CD14-positive monocyte (primary cell): ENCODE results near the gene PKMYT1. TPM values are rescaled to one million over a fixed set of nuclear protein-coding genes. Genes with fewer than 3 reads are reported as not detected.

Source experiments
- DNase-seq, 3 donors: peaks; one replicate each; pipeline ENCODE4 v3.0.0-alpha.2; 2011 to 2022
- H2AFZ ChIP-seq: 2 replicates; pipeline ENCODE4 v1.6.0; 2012; ENCODE audit warnings: mild to moderate bottlenecking, low read depth, low read length, inconsistent platforms; ENCODE audit not compliant: insufficient read depth, poor library complexity, severe bottlenecking
- H3K27ac ChIP-seq, 2 donors: 1 replicate in 1 of 2; 2 replicates in 1 of 2; pipeline ENCODE4 v1.5.1; 2012 to 2013; ENCODE audit warnings: low read length in 2 of 2, control low read depth in 1 of 2, inconsistent platforms in 1 of 2, low read depth in 1 of 2, mild to moderate bottlenecking in 1 of 2
- H3K27me3 ChIP-seq, 2 donors: one replicate each; pipeline versions ENCODE4 v1.6.0 to v1.6.1; 2011 to 2013; ENCODE audit warnings: low read length in 2 of 2; ENCODE audit not compliant: control insufficient read depth in 2 of 2, insufficient read depth in 2 of 2
- H3K36me3 ChIP-seq, 2 donors: replicated peaks in 1 of 2; 1 replicate in 1 of 2; 2 replicates in 1 of 2; pipeline versions ENCODE4 v1.5.1 to v1.6.1; 2012 to 2013; ENCODE audit warnings: low read length in 2 of 2, control low read depth in 1 of 2, inconsistent platforms in 1 of 2, mild to moderate bottlenecking in 1 of 2; ENCODE audit not compliant: insufficient read depth in 2 of 2, control insufficient read depth in 1 of 2
- H3K4me1 ChIP-seq, 2 donors: 1 replicate in 1 of 2; 2 replicates in 1 of 2; pipeline versions ENCODE4 v1.5.1 to v1.6.1; 2012 to 2013; ENCODE audit warnings: low read length in 2 of 2, control low read depth in 1 of 2, inconsistent platforms in 1 of 2, mild to moderate bottlenecking in 1 of 2, moderate library complexity in 1 of 2; ENCODE audit not compliant: insufficient read depth in 2 of 2, control insufficient read depth in 1 of 2
- H3K4me2 ChIP-seq: replicated peaks from 2 replicates; pipeline ENCODE3; 2012; ENCODE audit warnings: low read length, moderate library complexity, mild to moderate bottlenecking; ENCODE audit not compliant: poor library complexity, severe bottlenecking; ENCODE audit errors: extremely low read depth
- H3K4me3 ChIP-seq, 3 experiments: fragments of 200-600 bp in 1 of 3; sonication (generic) in 1 of 3; replicated peaks in 1 of 3; 1 replicate in 2 of 3; 2 replicates in 1 of 3; pipeline ENCODE4 v1.5.1; 2011 to 2013; ENCODE audit warnings: low read length in 3 of 3, mild to moderate bottlenecking in 3 of 3, control low read depth in 2 of 3, low read depth in 2 of 3, inconsistent platforms in 1 of 3, moderate library complexity in 1 of 3
- H3K79me2 ChIP-seq: 2 replicates; pipeline ENCODE4 v1.6.0; 2012; ENCODE audit warnings: mild to moderate bottlenecking, control low read depth, inconsistent platforms, low read length, moderate library complexity; ENCODE audit not compliant: insufficient read depth
- H3K9ac ChIP-seq: 2 replicates; pipeline ENCODE4 v1.6.0; 2017; ENCODE audit warnings: low read length, mild to moderate bottlenecking; ENCODE audit not compliant: insufficient read depth, poor library complexity, severe bottlenecking
- H3K9me3 ChIP-seq, 2 donors: replicated peaks in 1 of 2; 1 replicate in 1 of 2; 2 replicates in 1 of 2; pipeline versions ENCODE4 v1.5.1 to v1.6.1; 2012 to 2013; ENCODE audit warnings: low read length in 2 of 2, control low read depth in 1 of 2; ENCODE audit not compliant: control insufficient read depth in 1 of 2, insufficient read depth in 1 of 2
- H4K20me1 ChIP-seq: 2 replicates; pipeline ENCODE4 v1.6.0; 2012; ENCODE audit warnings: mild to moderate bottlenecking, low read length, control low read depth, moderate library complexity; ENCODE audit not compliant: insufficient read depth
- H3K27ac Mint-ChIP-seq, 7 donors: one replicate each; pipeline ENCODE4 v1.8.0; 2020; ENCODE audit warnings: mild to moderate bottlenecking in 7 of 7, mixed read lengths in 7 of 7, moderate library complexity in 6 of 7, inconsistent platforms in 2 of 7
- H3K27me3 Mint-ChIP-seq, 3 donors: one replicate each; pipeline ENCODE4 v1.8.0; 2021 to 2022; ENCODE audit warnings: low read depth in 3 of 3, mild to moderate bottlenecking in 3 of 3, mixed read lengths in 3 of 3, moderate library complexity in 3 of 3, inconsistent platforms in 1 of 3
- H3K36me3 Mint-ChIP-seq, 2 donors: one replicate each; pipeline ENCODE4 v1.8.0; 2020; ENCODE audit warnings: mixed read lengths in 2 of 2, inconsistent platforms in 1 of 2, mild to moderate bottlenecking in 1 of 2
- H3K4me1 Mint-ChIP-seq: one replicate; pipeline ENCODE4 v1.8.0; 2020; ENCODE audit warnings: mild to moderate bottlenecking, mixed read lengths
- H3K4me3 Mint-ChIP-seq, 2 donors: one replicate each; pipeline ENCODE4 v1.8.0; 2020; ENCODE audit warnings: mild to moderate bottlenecking in 2 of 2, mixed read lengths in 2 of 2, moderate library complexity in 1 of 2
- H3K9me3 Mint-ChIP-seq, 7 donors: one replicate each; pipeline ENCODE4 v1.8.0; 2020 to 2022; ENCODE audit warnings: mixed read lengths in 7 of 7, mild to moderate bottlenecking in 6 of 7, moderate library complexity in 6 of 7, inconsistent platforms in 2 of 7
- WGBS: methylation state at CpG from one replicate; pipeline ENCODE4 v1.1.5; 2013; ENCODE audit warnings: missing lambda C conversion rate; ENCODE audit not compliant: insufficient coverage; 5-methylcytosine and 5-hydroxymethylcytosine counted together
- intact Hi-C, 2 donors: fragments of 100-400 bp; cut with micrococcal nuclease; formaldehyde crosslinking; loops; one replicate each; pipeline versions ENCODE4 v1.15.0 to v1.15.1; 2023
- polyA plus RNA-seq, 3 donors: library from polyadenylated mRNA; depleted of rRNA in 1 of 3; unstranded in 2 of 3; stranded (reverse) in 1 of 3; fragments of 300-500 nt in 2 of 3; fragments of >200 nt in 1 of 3; fragmentation: Illumina TruSeq in 2 of 3; gene quantifications; 1 replicate in 2 of 3; 2 replicates in 1 of 3; pipeline ENCODE4 v1.2.3, GENCODE V29; 2012 to 2021
- small RNA-seq: library from RNA; depleted of rRNA; stranded (forward); fragments of <200 nt; gene quantifications from one replicate; pipeline ENCODE3, GENCODE V24; 2012; ENCODE audit warnings: low read depth; ENCODE audit not compliant: insufficient read length
- TF ChIP-seq, protein P1 (sequence below): fragments of 200-600 bp; IDR thresholded peaks from one replicate; pipeline ENCODE4 v1.8.0; 2022; ENCODE audit warnings: antibody characterized with exemption, mild to moderate bottlenecking

PKMYT1 gene
- polyA plus RNA-seq, 3 donors: 0.39 to 3.2 (median 3.0) TPM

DNA sequence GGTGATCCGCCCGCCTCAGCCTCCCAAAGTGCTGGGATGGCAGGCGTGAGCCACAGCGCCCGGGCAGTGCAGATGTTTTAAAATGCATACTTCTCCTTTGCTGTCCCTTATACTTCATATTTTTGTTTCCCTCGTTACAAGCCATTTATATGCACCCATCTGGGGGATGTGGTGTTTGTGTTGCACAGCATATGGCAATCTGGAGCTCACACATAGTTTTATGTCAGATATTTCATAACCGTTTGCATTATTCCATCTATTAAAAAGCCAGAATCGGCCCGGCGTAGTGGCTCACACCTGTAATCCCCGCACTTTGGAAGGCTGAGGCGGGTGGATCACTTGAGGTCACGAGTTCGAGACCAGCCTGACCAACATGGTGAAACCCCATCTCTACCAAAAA, 56.8 kb downstream of the PKMYT1 start:
- no peaks in the 10 kb centered on the region for H3K27me3 ChIP-seq
- H2AFZ ChIP-seq: no peak overlapping the region
- WGBS: 95% methylated on average over 5 of the region's 14 CpGs
- H3K4me3 ChIP-seq: no peak overlapping the region
- H3K4me2 ChIP-seq: no peak overlapping the region
- Mint-ChIP-seq H3K36me3 (peaks cover 15 to 38% of the 10 kb centered on the region in 2 donors), H3K27me3 (no peaks in the 10 kb centered on the region), H3K27ac (no peak overlapping the region), H3K4me1 (peaks cover 12% of the 10 kb centered on the region), H3K9me3 (peaks cover 0 to 1% (median 0%) of the 10 kb centered on the region in 7 donors), H3K4me3 (no peak overlapping the region)
- TF ChIP-seq, protein P1, sequence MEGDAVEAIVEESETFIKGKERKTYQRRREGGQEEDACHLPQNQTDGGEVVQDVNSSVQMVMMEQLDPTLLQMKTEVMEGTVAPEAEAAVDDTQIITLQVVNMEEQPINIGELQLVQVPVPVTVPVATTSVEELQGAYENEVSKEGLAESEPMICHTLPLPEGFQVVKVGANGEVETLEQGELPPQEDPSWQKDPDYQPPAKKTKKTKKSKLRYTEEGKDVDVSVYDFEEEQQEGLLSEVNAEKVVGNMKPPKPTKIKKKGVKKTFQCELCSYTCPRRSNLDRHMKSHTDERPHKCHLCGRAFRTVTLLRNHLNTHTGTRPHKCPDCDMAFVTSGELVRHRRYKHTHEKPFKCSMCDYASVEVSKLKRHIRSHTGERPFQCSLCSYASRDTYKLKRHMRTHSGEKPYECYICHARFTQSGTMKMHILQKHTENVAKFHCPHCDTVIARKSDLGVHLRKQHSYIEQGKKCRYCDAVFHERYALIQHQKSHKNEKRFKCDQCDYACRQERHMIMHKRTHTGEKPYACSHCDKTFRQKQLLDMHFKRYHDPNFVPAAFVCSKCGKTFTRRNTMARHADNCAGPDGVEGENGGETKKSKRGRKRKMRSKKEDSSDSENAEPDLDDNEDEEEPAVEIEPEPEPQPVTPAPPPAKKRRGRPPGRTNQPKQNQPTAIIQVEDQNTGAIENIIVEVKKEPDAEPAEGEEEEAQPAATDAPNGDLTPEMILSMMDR: no peak
- H4K20me1 ChIP-seq: peaks cover 6% of the 10 kb centered on the region
- peaks cover 6 to 8% of the 10 kb centered on the region in 2 donors for H3K4me1 ChIP-seq
- H3K9ac ChIP-seq: no peak overlapping the region
- no peaks in the 10 kb centered on the region for H3K79me2 ChIP-seq
- intact Hi-C loops: loop anchor here in 1 of 2 donors (5.0 kb wide), 1 partner anchor 86 kb away; no protein-coding TSS in a partner anchor
- no peak overlapping the region for H3K27ac ChIP-seq
- peaks cover 7 to 11% of the 10 kb centered on the region in 2 donors for H3K36me3 ChIP-seq
- H3K9me3 ChIP-seq: no peaks in the 10 kb centered on the region
- DNase-seq: no peak

Small RNAs within 50 kb of the gene (small RNA-seq; reads per million reads assigned to genes)
- gene LINC00514: not detected

Other genes with a start within 250 kb of the PKMYT1 start
- gene SRRM2, start 227.8 kb downstream of the PKMYT1 start, polyA plus RNA-seq: 1,000 to 10,000 TPM in 1 of 3 donors, 10 to 100 TPM in 2; 19.0 to 1,186 (median 31.8) TPM
- gene ELOB, start 203.2 kb downstream of the PKMYT1 start, polyA plus RNA-seq: 100 to 1,000 TPM; 150 to 405 (median 363) TPM
- gene PRSS33, start 192.9 kb downstream of the PKMYT1 start, polyA plus RNA-seq: under 1 TPM in 1 of 3 donors, not detected in 2; 0.05 TPM
- not detected for gene PRSS41, start 182.0 kb downstream of the PKMYT1 start, polyA plus RNA-seq
- gene PRSS21, start 163.2 kb downstream of the PKMYT1 start, polyA plus RNA-seq: 1 to 10 TPM; 2.1 to 9.0 (median 3.1) TPM
- 10 to 100 TPM in 2 of 3 donors, 1 to 10 TPM in 1; 6.8 to 12.9 (median 11.0) TPM for gene ZG16B, start 150.1 kb downstream of the PKMYT1 start, polyA plus RNA-seq
- not detected for gene PRSS22, start 122.3 kb downstream of the PKMYT1 start, polyA plus RNA-seq
- gene FLYWCH2, start 97.2 kb downstream of the PKMYT1 start, polyA plus RNA-seq: 10 to 100 TPM; 10.9 to 14.8 (median 12.7) TPM
- 10 to 100 TPM in 1 of 3 donors, 1 to 10 TPM in 2; 5.0 to 42.7 (median 7.1) TPM for gene FLYWCH1, start 68.5 kb downstream of the PKMYT1 start, polyA plus RNA-seq
- gene KREMEN2, start 16.2 kb downstream of the PKMYT1 start, polyA plus RNA-seq: under 1 TPM in 1 of 3 donors, not detected in 2; 0.09 TPM
- gene PAQR4, start 11.1 kb downstream of the PKMYT1 start, polyA plus RNA-seq: 10 to 100 TPM in 1 of 3 donors, 1 to 10 TPM in 2; 6.3 to 14.2 (median 8.9) TPM
- 1 to 10 TPM in 1 of 3 donors, not detected in 2; 2.1 TPM for gene CLDN9, start 32.5 kb upstream of the PKMYT1 start, polyA plus RNA-seq
- not detected for gene CLDN6, start 37.7 kb upstream of the PKMYT1 start, polyA plus RNA-seq
- gene TNFRSF12A, start 39.9 kb upstream of the PKMYT1 start, polyA plus RNA-seq: 1 to 10 TPM; 2.9 to 6.2 (median 5.7) TPM
- 10 to 100 TPM; 16.7 to 27.1 (median 19.9) TPM for gene HCFC1R1, start 43.5 kb upstream of the PKMYT1 start, polyA plus RNA-seq
- gene THOC6, start 43.6 kb upstream of the PKMYT1 start, polyA plus RNA-seq: 10 to 100 TPM; 42.4 to 59.2 (median 57.7) TPM
- gene BICDL2, start 56.5 kb upstream of the PKMYT1 start, polyA plus RNA-seq: not detected
- gene MMP25, start 66.1 kb upstream of the PKMYT1 start, polyA plus RNA-seq: 10 to 100 TPM in 1 of 3 donors, 1 to 10 TPM in 1, under 1 TPM in 1; 0.71 to 26.6 (median 2.6) TPM
- 1 to 10 TPM in 2 of 3 donors, under 1 TPM in 1; 0.53 to 8.0 (median 5.6) TPM for gene IL32, start 85.2 kb upstream of the PKMYT1 start, polyA plus RNA-seq
- gene ZSCAN10, start 118.8 kb upstream of the PKMYT1 start, polyA plus RNA-seq: under 1 TPM in 1 of 3 donors, not detected in 2; 0.29 TPM
- gene ZNF205, start 132.1 kb upstream of the PKMYT1 start, polyA plus RNA-seq: 1 to 10 TPM; 1.0 to 6.7 (median 1.3) TPM
- 1 to 10 TPM; 1.5 to 2.6 (median 1.8) TPM for gene ZNF213, start 154.6 kb upstream of the PKMYT1 start, polyA plus RNA-seq
- not detected for gene OR1F1, start 207.8 kb upstream of the PKMYT1 start, polyA plus RNA-seq